Anterior cingulate cortex (tissue), 58 donors: Measurements from ENCODE around the gene CDK18.
"Not testable (repeated sequence)": the region's sequence is repeated elsewhere in the genome, so short reads cannot be mapped to it uniquely, and the experiment has no call there.

Experiments used
- DNase-seq, 58 donors: peaks; one replicate each; lab custom pipeline; 2025; lab: John Stamatoyannopoulos, UW

CDK18 gene

DNA sequence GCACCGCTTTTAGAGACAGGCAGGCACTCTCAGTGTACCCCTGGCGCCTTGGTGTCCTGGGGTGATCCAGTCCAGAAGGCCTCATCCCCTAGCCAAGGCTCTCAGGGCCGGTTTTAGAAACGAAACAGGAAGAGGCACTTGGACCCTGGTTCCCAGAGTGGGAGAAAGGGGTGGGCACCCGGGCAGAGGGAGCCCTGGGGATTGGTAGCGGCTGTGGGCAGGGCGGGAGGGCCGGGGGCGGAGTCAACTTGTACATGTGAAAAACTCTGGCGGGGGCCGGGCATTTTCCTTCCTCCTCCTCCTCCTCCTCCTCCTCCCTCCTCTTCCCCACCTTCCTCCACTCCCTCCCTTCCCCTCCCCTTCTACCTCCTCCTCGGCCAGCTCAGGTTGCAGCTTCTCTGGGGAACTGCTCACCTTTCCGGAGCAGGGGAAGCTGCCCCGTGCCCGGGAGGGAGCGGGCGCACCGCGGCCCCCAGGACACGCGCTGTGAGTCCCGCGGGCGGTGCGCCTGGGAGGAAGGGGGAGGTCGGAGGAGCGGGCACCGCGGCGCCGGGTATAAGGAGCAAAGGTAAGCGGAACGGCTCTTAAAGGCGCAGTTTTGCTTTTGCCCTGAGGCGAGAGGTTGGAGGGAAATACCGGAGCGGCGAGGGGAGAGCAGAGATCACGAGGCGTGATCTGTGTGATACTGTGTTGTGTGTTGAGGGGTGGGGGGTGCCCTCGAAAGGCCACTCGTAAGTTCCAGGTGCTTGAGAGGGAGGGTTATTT, at the start of gene CDK18:
Gene CDK18 (plus strand): TSS at position 359 of the 765 bp plus-strand sequence. CDS start 18,499 bp downstream, outside the sequence.
- peak in 54 of 58 donors; percentile 40 to 95 (median 84) for DNase-seq

DNA sequence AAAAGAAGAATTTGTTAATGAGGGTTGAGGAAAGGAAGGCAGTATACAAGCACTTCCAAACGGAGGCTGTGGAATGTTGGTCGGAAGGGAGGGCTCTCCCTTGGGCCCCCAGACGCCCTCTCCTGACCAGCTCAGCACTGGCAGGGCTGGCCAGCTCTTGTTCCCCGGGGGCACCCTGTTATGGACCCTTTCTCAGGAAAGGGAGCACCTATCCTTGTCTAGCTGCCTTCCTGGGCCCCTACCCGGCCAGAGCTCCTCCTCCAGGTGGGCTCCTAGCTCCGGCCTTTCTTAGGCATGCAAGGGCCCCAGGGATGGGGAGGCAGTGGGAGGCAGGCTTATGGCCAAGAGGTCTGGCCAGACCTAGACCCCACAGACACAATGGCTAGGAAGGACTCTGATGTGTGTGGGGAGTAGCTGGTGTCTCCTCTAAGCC, 49.5 kb upstream of the CDK18 start:
- no peak for DNase-seq

DNA sequence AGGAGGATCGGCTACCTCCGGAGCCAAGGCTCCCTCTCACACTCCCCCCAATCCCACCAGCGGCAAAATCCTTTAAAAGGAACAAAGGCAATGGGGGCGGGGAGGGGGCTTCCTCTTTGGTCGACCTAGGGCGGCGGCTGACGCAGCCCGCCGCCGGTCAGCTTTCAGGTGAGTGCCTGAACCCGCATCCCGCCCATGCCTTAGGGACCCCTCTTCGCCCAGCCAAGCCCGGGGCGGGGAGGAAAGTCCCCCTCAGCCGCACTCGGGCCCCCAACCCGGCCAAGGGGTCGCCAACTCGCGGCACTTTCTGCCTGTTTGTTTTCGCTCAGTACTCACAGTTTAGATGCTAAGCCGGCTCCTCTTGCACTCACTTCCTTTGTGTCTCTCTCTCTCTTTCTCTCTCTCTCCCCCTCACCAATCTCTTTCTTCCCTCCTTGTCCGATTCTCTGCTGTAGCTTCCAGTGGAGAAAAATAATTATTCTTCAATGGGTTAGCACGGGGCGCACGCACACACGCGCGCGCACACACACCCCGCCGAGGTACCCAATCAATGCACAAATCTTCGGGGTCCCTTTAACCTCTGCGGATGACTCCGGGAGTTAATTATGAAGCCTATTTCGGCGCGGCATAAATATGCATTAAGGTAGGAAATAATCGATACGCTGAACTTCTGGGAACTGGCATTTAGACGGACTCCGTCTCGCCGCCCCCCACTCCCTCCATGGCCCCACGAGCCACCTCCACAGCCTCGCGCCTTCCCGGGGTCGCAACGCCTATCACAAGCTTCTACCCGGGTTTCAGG, 48.7 kb upstream of the CDK18 start, which contains the start of gene BLACAT1:
Gene BLACAT1 (minus strand): TSS at position 465 of the 802 bp plus-strand sequence.
- no peak for DNase-seq

DNA sequence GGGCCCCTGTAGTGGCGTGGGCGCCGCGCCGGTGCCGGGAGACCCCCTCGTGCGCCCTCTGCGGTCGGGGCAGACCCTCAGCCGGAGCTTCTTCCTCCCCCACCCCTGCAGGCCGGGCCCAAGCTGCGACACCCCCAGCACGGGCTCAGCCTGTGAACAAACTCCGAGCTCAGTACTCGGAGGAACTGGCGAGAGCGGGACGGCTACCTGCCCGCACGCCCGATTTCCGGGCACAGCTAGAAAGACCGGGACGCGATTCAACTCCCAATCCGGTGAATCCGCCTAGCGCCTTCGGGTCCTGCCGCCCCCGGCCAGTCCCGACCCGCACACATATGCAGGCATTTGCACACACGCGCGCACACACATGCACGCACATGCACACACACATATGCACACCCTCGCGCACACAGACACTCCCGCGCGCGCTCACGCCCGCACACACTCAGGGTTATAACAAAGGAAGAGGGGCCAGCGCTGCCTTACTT, 48.0 kb upstream of the CDK18 start:
- DNase-seq = no peak

DNA sequence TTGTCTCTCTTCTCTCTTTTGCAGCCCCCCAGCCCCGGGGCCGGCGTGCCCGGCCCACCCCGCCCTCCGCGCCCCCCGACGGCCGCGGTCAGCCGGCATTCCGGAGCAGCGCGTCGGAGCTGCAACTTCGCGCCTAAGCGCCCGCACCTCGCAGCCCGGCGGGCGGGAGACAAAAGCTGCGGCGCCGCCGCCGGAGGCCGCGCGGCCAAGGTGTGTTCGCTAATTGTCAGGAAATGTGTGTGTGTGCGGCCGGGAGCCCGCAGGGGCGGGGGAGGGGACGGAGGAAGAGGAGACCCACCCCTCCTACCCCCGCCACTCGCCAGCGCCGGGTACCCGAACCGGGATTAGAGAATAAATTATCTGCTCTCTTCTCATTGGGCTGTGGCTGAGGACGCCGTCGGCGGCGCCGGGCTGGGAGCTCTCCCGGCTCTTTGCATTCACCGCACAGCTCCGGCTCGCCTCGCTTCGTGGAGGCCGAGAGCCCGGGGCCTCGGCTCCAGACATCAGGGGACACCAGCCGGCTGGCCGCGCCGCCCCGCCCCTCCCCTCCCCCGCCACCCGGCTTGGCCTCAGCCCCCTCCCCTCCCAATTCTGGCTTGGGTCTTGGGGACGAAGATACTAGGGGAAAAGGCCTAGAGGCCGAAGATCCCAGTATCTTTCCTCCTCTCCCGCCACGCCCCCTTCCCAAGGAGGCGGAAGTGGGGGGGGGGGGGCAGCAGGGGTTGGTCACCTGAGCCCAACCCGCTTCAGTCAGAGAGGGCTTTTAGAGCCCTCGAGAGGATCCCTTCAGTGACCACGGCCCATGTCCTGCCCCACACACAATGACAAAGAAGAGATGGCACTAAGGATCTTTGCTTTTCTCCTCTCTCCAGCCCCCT, 47.4 kb upstream of the CDK18 start:
- peak in 3 of 58 donors; percentile 3 to 22 (median 8) for DNase-seq

DNA sequence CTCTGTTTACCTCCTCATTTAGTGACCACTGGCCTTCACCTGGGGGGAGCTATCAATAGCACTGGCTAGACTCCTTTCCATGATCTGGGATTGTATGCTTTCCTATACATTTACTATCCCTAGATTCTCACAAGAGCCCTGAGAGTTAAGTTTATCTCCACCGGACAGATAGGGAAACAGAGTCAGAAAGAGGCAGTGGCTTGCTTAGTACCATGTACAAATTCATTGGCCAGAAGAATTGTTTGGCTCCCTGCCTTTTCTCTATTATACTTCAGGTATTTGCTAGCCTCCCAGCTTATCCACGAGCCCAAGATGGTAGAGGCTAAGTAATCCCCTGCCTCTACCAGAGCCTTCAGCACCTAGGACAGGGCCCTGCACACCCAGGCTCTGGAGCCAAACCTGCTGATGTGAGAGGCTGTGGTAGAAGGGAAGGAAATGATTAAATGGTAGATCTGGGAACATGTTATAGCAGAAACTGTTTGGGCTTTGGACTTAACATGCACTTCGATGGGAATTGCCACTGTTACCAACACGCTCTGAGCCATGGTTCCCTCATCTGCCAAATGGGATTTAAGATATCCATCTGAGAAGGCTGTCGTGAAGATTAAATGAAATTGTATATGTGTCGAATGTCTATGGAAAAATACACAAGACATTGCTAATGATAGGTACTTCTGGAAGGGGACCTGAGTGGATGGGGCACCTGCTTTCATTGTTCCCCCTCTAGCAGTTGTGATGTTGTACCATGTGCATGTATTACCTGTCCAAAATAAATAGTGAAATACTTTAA, 45.5 kb upstream of the CDK18 start:
- no peak for DNase-seq

DNA sequence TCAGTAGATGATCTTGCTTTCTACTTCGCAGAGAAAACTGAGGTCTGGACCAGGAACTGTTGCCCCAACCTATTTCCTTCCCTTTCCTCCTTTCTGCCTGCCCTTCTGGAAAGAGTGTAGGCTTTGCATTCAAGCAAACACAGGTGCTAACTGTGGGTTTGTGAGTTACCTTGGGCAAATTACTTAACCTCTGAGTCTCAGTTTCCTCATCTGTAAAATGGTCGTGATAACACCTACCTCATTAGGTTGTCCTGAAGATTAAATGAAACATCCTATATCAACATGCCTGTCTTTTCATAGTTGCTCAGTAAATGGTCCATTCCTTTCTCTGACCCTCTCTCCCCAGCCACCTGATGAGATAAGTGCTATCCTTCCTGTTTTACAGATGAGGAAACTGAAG, 39.1 kb upstream of the CDK18 start:
- no peak for DNase-seq

DNA sequence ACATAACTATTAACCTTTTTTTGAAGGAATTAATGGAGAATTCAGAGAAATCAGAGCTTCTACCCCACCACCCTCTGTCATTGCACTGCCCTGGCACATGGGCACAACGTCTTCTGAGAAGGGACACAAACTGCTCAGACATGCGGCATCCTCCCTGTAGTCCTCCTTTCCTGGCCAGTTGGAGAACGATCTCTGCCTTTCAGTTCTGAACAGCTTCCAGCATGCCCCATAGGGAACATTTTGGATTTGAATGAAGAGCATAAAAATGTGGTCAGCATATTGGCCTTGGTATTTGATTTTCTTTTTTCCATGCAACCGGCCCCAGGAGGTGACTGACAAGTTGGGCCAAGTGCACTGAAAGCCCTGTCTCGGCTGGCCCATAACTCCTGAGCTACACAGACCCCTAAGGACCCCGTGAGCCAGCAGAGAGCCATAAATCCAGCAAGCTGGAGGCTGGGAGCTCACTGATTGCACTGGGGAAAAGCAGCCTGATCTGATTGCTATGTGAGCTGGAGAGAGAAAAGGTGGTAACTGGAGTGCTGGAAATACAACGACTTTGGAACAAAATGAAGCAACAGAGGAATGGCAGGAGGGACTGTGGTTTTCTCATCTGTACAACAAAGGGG, 37.8 kb upstream of the CDK18 start:
- DNase-seq = no peak

DNA sequence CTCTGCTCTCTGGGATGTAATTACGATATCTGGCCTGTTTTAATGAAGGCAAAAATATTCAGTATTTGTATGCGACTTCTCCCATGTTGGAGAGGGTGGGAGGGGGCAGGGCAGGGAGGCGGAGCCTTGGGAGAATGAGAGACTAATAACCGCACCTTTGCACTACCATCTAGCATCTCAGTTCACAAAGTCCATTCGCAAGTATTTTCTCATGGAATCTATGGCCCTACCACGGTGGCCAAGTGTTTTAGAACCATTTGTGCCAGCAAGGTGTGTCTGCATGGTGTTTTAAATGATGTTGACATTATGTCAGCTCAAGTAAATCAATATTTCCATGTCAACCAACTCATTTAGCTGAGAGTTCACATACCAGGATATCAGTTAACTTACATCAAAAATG, 34.3 kb upstream of the CDK18 start:
- DNase-seq = no peak

DNA sequence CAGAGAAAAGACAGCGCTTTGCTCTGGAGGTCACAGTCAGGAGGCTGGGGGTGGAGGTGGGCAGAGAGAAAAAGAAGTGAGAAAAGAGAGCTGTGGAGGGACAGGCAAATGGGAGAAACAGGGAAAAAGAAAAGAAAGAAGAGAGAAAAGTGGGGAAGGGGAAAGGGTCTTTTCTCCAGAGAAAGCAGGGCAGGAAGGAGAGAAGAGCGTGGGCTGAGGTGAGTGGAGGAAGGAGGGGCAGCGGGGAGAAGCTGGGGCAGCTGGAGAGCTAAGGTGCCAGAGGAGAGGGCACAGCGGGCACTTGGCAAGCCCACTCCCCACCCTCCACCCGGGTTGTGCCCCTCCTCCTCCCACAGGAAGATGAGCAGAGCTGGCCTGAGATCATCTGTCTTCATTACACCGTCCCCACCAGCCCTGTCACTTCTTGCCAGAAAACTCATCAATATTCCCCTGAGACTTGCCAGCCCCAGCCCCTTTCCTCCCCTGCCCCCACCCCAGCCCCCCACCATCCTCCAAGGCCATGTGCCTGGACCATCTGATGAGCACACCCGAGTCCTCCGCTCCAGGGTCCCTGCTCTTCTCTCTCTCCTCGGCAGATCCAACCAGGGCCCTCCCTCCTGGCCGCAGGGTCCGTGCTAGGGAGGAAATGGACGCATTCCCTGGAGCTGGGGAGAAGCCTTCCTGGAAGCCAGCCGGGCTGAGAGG, 31.6 kb upstream of the CDK18 start:
- no peak for DNase-seq

DNA sequence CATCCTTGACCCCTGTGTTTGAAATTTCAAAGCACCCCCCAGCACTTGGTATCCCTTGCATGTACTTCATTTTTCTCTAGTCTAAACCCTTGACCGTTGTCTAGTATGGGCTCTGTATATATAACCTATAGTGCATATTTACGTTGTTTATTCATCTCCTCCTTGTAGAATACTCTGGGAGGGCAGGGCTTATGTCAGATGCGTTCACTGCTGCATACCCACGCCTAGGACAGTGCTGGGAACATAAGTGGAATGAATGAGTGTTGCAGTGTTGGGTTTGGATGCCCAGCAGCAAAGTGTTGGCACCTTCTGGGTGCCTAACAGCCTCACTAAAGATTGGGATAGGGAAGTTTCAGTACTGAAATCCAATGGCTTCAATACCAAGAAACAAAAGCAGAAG, 31.0 kb upstream of the CDK18 start:
- no peak for DNase-seq

DNA sequence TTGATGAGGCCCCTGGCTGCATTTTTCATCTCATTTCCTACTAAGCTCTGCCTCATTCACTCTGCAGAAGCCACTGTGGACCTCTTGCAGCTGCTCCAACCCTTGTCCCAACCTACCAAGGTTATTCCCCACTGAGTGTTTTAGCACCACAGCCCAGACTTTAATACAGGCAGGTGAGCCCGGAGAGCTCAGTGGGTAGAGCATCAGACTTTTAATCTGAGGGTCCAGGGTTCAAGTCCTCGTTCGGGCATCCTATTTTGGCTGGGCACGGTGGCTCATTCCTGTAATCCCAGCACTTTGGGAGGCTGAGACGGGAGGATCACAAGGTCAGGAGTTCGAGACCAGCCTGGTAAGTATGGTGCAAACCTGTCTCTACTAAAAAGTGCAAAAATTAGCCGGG, 30.5 kb upstream of the CDK18 start:
- no peak for DNase-seq

DNA sequence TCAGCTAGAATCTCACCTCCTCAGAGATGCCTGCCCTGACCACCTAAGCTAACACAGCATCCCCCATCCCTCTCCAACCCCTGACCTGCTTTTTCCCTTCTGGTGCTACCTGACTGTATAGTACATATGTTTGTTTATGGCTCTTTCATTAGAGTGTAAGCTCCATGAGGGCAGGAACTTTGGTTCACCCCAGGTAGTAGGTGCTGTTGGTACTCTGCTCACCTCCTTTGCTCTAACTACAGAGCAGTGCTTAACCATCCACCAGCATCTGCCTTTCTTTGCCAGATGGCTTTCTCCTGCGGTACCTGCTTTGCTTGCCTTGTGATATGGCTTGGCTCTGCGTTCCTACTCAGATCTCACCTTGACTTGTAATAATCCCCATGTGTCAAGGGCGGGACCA, 29.9 kb upstream of the CDK18 start:
- no peak for DNase-seq

DNA sequence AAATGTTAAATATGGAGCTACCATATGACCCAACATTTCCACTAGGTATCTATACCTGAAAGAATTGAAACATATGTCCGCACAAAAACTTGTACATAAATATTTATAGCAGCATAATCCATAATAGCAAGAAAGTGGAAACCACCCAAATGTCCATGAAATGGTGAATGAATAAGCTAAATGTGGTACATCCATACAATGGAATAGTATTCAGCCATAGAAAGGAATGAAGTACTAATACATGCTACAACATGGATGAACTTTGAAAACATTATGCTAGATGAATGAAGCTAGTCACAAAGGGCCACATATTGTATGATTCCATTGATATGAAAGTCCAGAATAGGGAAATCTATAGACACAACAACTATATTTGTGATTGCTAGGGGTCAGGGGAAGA, 28.6 kb upstream of the CDK18 start:
- no peak for DNase-seq

DNA sequence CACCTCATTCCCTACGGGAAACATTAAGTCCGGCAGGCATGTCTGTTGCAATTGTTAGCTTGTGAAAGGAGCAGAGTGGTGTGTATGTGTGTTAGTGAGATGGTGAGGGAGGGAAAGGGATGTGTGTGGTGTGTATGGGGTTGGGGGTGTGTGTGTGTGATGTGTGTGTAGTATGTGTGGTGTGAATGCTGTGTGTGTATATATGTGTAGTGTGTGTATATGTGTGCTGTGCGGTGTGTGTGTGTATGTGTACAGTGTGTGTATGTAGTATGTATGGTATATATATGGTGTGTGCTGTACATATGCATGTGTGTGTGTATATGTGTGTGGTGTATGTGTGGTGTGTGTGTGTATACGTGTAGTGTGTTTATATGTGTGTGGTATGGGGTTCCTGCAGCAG, 27.8 kb upstream of the CDK18 start:
- DNase-seq = no peak

DNA sequence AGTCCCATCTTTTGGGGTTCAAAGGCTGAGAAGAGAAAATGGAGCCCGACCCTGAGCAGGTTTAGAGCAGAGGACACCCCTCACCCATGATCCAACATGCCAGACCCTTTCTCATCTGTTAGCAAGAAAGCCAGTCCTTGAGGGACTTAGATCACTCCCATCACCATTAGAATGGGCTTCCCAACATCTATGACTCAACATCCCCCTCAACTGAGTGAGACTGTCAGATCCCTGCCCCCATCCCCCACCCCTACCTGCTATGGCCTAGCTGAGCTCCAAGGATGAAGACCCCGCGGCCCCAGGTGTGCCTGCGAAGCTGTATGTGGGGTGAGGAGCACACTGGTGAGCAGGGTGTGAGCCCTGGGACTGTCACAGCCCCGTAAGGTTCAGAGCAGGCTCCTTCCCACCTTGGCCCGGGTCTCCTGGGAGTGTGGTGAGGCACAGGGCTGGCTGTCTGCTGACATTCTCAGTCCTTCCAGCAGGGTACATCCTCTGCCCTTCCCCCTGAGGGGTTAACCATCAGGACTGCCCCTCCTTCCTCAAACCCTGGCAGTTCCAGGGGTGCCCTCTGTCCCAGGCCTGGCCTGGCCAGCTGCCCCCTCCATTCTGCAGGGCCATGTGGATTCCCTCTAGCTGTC, 27.2 kb upstream of the CDK18 start:
- DNase-seq = no peak

DNA sequence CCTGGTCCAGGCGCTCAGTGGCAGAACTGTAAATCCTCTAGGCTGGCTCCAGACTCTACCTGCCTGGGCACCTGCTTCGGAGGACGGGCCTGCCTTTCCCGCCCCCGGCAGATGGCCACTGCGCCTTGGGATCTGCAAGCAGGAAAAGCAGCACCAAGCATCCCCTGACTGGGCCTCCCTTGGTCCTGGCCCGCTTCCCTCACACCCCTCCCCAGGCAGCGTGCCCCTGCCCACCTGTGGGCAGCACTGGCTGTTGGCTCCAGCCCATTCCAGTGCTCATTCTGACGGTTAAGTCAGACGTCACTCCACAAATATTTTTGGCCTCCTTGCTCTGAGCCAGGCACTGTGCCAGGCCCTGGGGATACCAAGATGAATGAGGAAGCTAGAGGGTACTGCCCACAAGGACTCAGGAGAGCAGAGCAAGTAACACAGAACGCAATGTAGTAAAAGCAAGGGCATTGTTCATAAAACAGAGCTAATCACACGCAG, 26.7 kb upstream of the CDK18 start:
- peak in 5 of 58 donors; percentile 9 to 44 (median 30) for DNase-seq

DNA sequence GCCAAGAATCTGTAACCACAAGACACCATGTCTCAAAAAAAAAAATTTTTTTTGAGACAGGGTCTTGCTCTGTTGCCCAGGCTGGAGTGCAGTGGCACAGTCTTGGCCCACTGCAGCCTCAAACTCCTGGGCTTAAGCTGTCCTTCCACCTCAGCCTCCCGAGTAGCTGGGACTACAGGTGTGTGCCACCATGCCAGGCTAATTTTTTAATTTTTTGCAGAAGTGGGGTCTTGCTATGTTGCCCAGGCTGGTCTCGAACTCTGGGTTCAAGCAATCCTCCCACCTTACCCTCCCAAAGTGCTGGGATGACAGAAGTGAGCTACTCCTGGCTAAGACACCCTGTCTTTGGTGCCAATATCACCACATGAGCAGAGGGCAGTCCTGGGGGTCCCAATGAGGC, 25.5 kb upstream of the CDK18 start:
- not testable (repeated sequence) for DNase-seq
